OCI-LY1 (cell line): ENCODE data around the gene AMMECR1L.

Source experiments
- H2AFZ ChIP-seq: fragments of 200-600 bp; sonication (generic), shearing (Covaris generic); 2 replicates; pipeline ENCODE4 v1.6.0; 2014; ENCODE audit warnings: antibody characterized with exemption, mild to moderate bottlenecking, low read length
- H3F3A ChIP-seq: fragments of 200-600 bp; sonication (generic), shearing (Covaris generic); 2 replicates; pipeline ENCODE4 v1.6.0; 2014; ENCODE audit warnings: mild to moderate bottlenecking, antibody characterized with exemption, low read length, moderate library complexity; ENCODE audit not compliant: insufficient read depth
- H3K27ac ChIP-seq: fragments of 200-600 bp; sonication (generic); 2 replicates; pipeline ENCODE4 v1.5.1; 2014; ENCODE audit warnings: low read length, mixed run types, mild to moderate bottlenecking, low read depth; ENCODE audit not compliant: poor library complexity, severe bottlenecking
- H3K27me3 ChIP-seq: fragments of 200-600 bp; sonication (generic); 2 replicates; pipeline ENCODE4 v1.6.0; 2014; ENCODE audit warnings: antibody characterized with exemption, mild to moderate bottlenecking, low read length, moderate library complexity; ENCODE audit not compliant: insufficient read depth
- H3K36me3 ChIP-seq: fragments of 200-600 bp; sonication (generic); 2 replicates; pipeline ENCODE4 v1.6.1; 2014; ENCODE audit warnings: mild to moderate bottlenecking, antibody characterized with exemption, low read length, moderate library complexity, mixed read lengths; ENCODE audit not compliant: insufficient read depth
- H3K4me1 ChIP-seq: fragments of 200-600 bp; sonication (generic); 2 replicates; pipeline ENCODE4 v1.5.1; 2014; ENCODE audit warnings: mild to moderate bottlenecking, low read length, moderate library complexity; ENCODE audit not compliant: insufficient read depth, severe bottlenecking
- H3K4me2 ChIP-seq: fragments of 200-600 bp; sonication (generic), shearing (Covaris generic); 2 replicates; pipeline ENCODE4 v1.6.1; 2014; ENCODE audit warnings: low read length
- H3K4me3 ChIP-seq: fragments of 200-600 bp; sonication (generic); 2 replicates; pipeline ENCODE4 v1.5.1; 2014; ENCODE audit warnings: low read length, low read depth, mild to moderate bottlenecking, mixed read lengths; ENCODE audit not compliant: poor library complexity, severe bottlenecking
- H3K79me2 ChIP-seq: fragments of 200-600 bp; shearing (Covaris generic); 2 replicates; pipeline ENCODE4 v1.6.1; 2016; ENCODE audit warnings: mixed run types, low read length, mixed read lengths; ENCODE audit not compliant: insufficient read depth
- H3K9ac ChIP-seq: fragments of 200-600 bp; sonication (generic), shearing (Covaris generic); 2 replicates; pipeline ENCODE4 v1.6.1; 2014; ENCODE audit warnings: mild to moderate bottlenecking, low read length, mixed read lengths
- H3K9me2 ChIP-seq: fragments of 200-600 bp; sonication (generic), shearing (Covaris generic); 2 replicates; pipeline ENCODE4 v1.6.1; 2014; ENCODE audit warnings: low read depth, mild to moderate bottlenecking, low read length, mixed read lengths
- H3K9me3 ChIP-seq: fragments of 200-600 bp; shearing (Covaris generic); 2 replicates; pipeline ENCODE4 v1.6.1; 2014; ENCODE audit warnings: low read length, mixed read lengths
- H4K20me1 ChIP-seq: fragments of 200-600 bp; sonication (generic), shearing (Covaris generic); 2 replicates; pipeline ENCODE4 v1.6.0; 2016; ENCODE audit warnings: mild to moderate bottlenecking, low read length; ENCODE audit not compliant: insufficient read depth
- CTCF ChIP-seq: fragments of 200-600 bp; sonication (generic), shearing (Covaris generic); IDR thresholded peaks from 2 replicates; pipeline ENCODE4 v1.5.1; 2017; ENCODE audit warnings: mild to moderate bottlenecking, antibody characterized with exemption, low read length, moderate library complexity, mixed read lengths
- EZH2 ChIP-seq: fragments of 200-600 bp; sonication (generic), shearing (Covaris generic); IDR thresholded peaks from 2 replicates; pipeline ENCODE4 v1.8.0; 2017; ENCODE audit warnings: borderline replicate concordance, mixed run types, mild to moderate bottlenecking, antibody characterized with exemption, low read length, moderate library complexity, mixed read lengths

The AMMECR1L gene

GRCh38 chr2:127841466-127842178 lies 44.1 kb downstream of the AMMECR1L start:
- no peaks in the 10 kb centered on the region for H3K79me2 ChIP-seq
- H2AFZ ChIP-seq = no peak overlapping the region
- H3K4me1 ChIP-seq = no peaks in the 10 kb centered on the region
- H3K9me3 ChIP-seq = no peaks in the 10 kb centered on the region
- no peaks in the 10 kb centered on the region for H3K9me2 ChIP-seq
- TF ChIP-seq CTCF = no peak
- no peak for TF ChIP-seq EZH2
- H3F3A ChIP-seq = no peaks in the 10 kb centered on the region
- no peak overlapping the region for H3K4me3 ChIP-seq
- H3K27me3 ChIP-seq = no peaks in the 10 kb centered on the region
- no peak overlapping the region for H3K4me2 ChIP-seq
- H4K20me1 ChIP-seq = no peaks in the 10 kb centered on the region
- peaks cover 26% of the 10 kb centered on the region for H3K36me3 ChIP-seq
- H3K27ac ChIP-seq = no peak overlapping the region
- H3K9ac ChIP-seq = no peak overlapping the region

- Histone ChIP-seq H3K27me3 (no peaks in the 10 kb centered on the region), H4K20me1 (no peaks in the 10 kb centered on the region), H3K9me3 (no peaks in the 10 kb centered on the region), H3K9me2 (no peaks in the 10 kb centered on the region), H3K9ac (no peak overlapping the region), H2AFZ (no peak overlapping the region), H3K79me2 (no peaks in the 10 kb centered on the region), H3K27ac (no peak overlapping the region), H3K4me3 (no peak overlapping the region), H3K36me3 (peaks cover 20% of the 10 kb centered on the region), H3K4me1 (no peaks in the 10 kb centered on the region), H3F3A (no peaks in the 10 kb centered on the region), H3K4me2 (no peak overlapping the region)
- TF ChIP-seq CTCF (no peak), EZH2 (no peak)
Observed at GRCh38 chr2:127840893-127841292, 44.9 kb downstream of the AMMECR1L start.

GRCh38 chr2:127834951-127835350 lies 50.8 kb downstream of the AMMECR1L start:
- Histone ChIP-seq H3K9me3 (no peaks in the 10 kb centered on the region), H3K9ac (no peak overlapping the region), H3K27me3 (no peaks in the 10 kb centered on the region), H3K4me1 (peaks cover 41% of the 10 kb centered on the region), H3K4me3 (no peak overlapping the region), H4K20me1 (no peaks in the 10 kb centered on the region), H2AFZ (peak overlapping the region; percentile 30; the same call in 1 of the 2 replicates), H3K9me2 (no peaks in the 10 kb centered on the region), H3K36me3 (no peaks in the 10 kb centered on the region), H3F3A (no peaks in the 10 kb centered on the region; the same call in 1 of the 2 replicates), H3K4me2 (no peak overlapping the region), H3K27ac (peak overlapping the region; percentile 65), H3K79me2 (no peaks in the 10 kb centered on the region)
- TF ChIP-seq EZH2 (no peak), CTCF (no peak)
